AG09319 (cell line): ENCODE results near the gene SLC31A1.
"Not testable (repeated sequence)": the region's sequence is repeated elsewhere in the genome, so short reads cannot be mapped to it uniquely, and the experiment has no call there.

ENCODE experiments used
- DNase-seq: peaks from one replicate; pipeline ENCODE4 v3.0.0-alpha.2; 2010; ENCODE audit warnings: low read depth; ENCODE audit errors: extremely low read depth
- CTCF ChIP-seq: IDR thresholded peaks from 2 replicates; pipeline ENCODE4 v1.5.1; 2011; ENCODE audit warnings: low read depth, mild to moderate bottlenecking, inconsistent platforms, low read length, moderate library complexity

The SLC31A1 gene

GRCh38 chr9:113220467-113221002 lies 809 bp upstream of the SLC31A1 start:
- DNase-seq = no peak
- no peak for TF ChIP-seq CTCF

GRCh38 chr9:113221800-113222481 lies 597 bp downstream of the SLC31A1 start:
- no peak for DNase-seq
- TF ChIP-seq CTCF = no peak

- DNase-seq = no peak
- TF ChIP-seq CTCF = no peak
Observed at GRCh38 chr9:113222482-113222841, 1.1 kb downstream of the SLC31A1 start.

GRCh38 chr9:113223963-113224362 lies 2.6 kb downstream of the SLC31A1 start:
- no peak for TF ChIP-seq CTCF
- DNase-seq = no peak

GRCh38 chr9:113227436-113227835 lies 6.1 kb downstream of the SLC31A1 start:
- no peak for TF ChIP-seq CTCF
- no peak for DNase-seq

GRCh38 chr9:113228130-113228665 lies 6.9 kb downstream of the SLC31A1 start:
- DNase-seq = no peak
- TF ChIP-seq CTCF = no peak

GRCh38 chr9:113231701-113232100 lies 10.4 kb downstream of the SLC31A1 start:
- no peak for DNase-seq
- TF ChIP-seq CTCF = no peak

- not testable (repeated sequence) for DNase-seq
Observed at GRCh38 chr9:113235701-113236255, 14.4 kb downstream of the SLC31A1 start.
